ENCODE data around the gene ADAMTSL5.

GRCh38 chr19:1549332-1549945, 36.6 kb upstream of the ADAMTSL5 start:
- no peak for TF ChIP-seq CTCF (IDR thresholded peaks at IDR 0.05)
- TF ChIP-seq POLR2A (IDR thresholded peaks at IDR 0.05): no peak

Data from esophagus squamous epithelium (tissue), 4 donors.